H1 (cell line): ENCODE results near the gene LHPP. TPM values are rescaled to one million over a fixed set of nuclear protein-coding genes. Genes with fewer than 3 reads are reported as not detected.

Experiments
- POLR2AphosphoS5 ChIP-seq: IDR thresholded peaks from 2 replicates; pipeline ENCODE4 v1.6.1; 2011; ENCODE audit warnings: low read depth, low read length
- RXRA ChIP-seq: IDR thresholded peaks from 2 replicates; pipeline ENCODE4 v1.6.1; 2011; ENCODE audit warnings: low read depth, mild to moderate bottlenecking, low read length, moderate library complexity; ENCODE audit not compliant: insufficient read depth
- TEAD4 ChIP-seq: IDR thresholded peaks from 2 replicates; pipeline ENCODE4 v1.6.1; 2012; ENCODE audit warnings: low read depth, low read length, inconsistent platforms, mixed read lengths
- ZNF274 ChIP-seq: IDR thresholded peaks from 2 replicates; pipeline ENCODE4 v1.7.0; 2012; ENCODE audit warnings: low read length, borderline replicate concordance; ENCODE audit errors: extremely low read depth
- polyA plus RNA-seq, 7 experiments: library from polyadenylated mRNA; depleted of rRNA in 3 of 7; stranded (reverse) in 5 of 7; unstranded in 2 of 7; fragments of >200 nt in 5 of 7; fragments of 200-250 nt in 2 of 7; gene quantifications; 1 replicate in 5 of 7; 2 replicates in 1 of 7; 4 replicates in 1 of 7; pipeline versions ENCODE4 v1.2.1 to v1.2.3, GENCODE V29; 2011 to 2013; ENCODE audit warnings: missing spikeins in 2 of 7, mixed read lengths in 2 of 7
- total RNA-seq: library from RNA; stranded (reverse); fragmentation: NEBNext Ultra II Directional; extraction: Animal tissue kit (Norgen Biotek cat#: 25700); gene quantifications from 2 replicates; pipeline ENCODE4 v1.2.1, GENCODE V29; 2021
- TF ChIP-seq, protein P1 (sequence below), 3 experiments: IDR thresholded peaks; 1 replicate in 2 of 3; 2 replicates in 1 of 3; pipeline versions ENCODE4 v1.5.1 to v1.6.1; 2011; ENCODE audit warnings: low read length in 3 of 3, mild to moderate bottlenecking in 3 of 3, inconsistent platforms in 2 of 3, low read depth in 1 of 3, moderate library complexity in 1 of 3; ENCODE audit not compliant: insufficient read depth in 1 of 3; ENCODE audit errors: control extremely low read depth in 1 of 3
- TF ChIP-seq, protein P2 (sequence below): IDR thresholded peaks from 2 replicates; pipeline ENCODE4 v1.6.1; 2012; ENCODE audit warnings: inconsistent platforms

Gene LHPP
- total and polyA plus RNA-seq, 2 of the 8 experiments (the other 6 are each of a cell fraction or from before 2014, with no cell fraction given) = 26.0 to 45.0 TPM

DNA sequence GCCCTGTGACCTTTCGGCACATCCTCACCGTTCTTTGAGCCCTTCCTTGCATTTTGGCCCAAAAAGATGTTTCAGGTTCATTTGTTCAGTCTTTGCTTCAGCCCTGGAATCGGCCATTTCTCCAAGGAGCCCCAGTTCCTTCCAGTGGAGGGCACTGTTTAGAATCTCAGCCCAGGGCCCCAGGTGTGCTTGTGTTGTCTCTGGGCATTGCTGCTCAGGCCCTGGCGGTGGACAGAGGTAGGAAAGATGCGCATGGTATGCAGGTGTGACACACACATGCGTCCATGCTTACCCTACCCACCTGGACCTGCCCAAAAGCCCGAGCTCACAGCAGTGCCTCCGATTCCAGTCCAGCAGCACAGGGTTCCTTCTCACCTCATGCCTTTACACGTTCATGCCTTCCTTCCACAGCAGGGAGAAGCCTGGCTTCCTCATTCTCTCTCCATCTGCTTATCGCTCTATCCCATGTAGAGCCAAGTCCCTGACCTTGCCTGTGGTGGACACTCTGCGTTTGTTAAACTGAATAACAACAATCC, 70.6 kb downstream of the LHPP start (continued):
- TF ChIP-seq, protein P1, sequence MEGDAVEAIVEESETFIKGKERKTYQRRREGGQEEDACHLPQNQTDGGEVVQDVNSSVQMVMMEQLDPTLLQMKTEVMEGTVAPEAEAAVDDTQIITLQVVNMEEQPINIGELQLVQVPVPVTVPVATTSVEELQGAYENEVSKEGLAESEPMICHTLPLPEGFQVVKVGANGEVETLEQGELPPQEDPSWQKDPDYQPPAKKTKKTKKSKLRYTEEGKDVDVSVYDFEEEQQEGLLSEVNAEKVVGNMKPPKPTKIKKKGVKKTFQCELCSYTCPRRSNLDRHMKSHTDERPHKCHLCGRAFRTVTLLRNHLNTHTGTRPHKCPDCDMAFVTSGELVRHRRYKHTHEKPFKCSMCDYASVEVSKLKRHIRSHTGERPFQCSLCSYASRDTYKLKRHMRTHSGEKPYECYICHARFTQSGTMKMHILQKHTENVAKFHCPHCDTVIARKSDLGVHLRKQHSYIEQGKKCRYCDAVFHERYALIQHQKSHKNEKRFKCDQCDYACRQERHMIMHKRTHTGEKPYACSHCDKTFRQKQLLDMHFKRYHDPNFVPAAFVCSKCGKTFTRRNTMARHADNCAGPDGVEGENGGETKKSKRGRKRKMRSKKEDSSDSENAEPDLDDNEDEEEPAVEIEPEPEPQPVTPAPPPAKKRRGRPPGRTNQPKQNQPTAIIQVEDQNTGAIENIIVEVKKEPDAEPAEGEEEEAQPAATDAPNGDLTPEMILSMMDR (IDR thresholded peaks at IDR 0.05; ENCODE audit: control extremely low read depth in 1 of 3, insufficient read depth in 1 of 3, low read depth in 1 of 3, low read length in 3 of 3) = peak; percentile 77 to 98 (median 94)
- TF ChIP-seq, protein P2, sequence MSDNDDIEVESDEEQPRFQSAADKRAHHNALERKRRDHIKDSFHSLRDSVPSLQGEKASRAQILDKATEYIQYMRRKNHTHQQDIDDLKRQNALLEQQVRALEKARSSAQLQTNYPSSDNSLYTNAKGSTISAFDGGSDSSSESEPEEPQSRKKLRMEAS = peak; percentile 62
- TF ChIP-seq RXRA = no peak
- no peak for TF ChIP-seq POLR2AphosphoS5
- no peak for TF ChIP-seq ZNF274
- TF ChIP-seq TEAD4 = peak; percentile 91
